Thoracic aorta endothelial cell (primary cell): ENCODE results near the gene VIP. TPM values are rescaled to one million over a fixed set of nuclear protein-coding genes. Genes with fewer than 3 reads are reported as not detected.

ENCODE experiments used
- total RNA-seq: library from RNA; depleted of rRNA; stranded (reverse); fragments of >200 nt; gene quantifications from 2 replicates; pipeline ENCODE4 v1.2.3, GENCODE V29; 2012

The VIP gene
- total RNA-seq, result 0.53 and 1.4 TPM in 2 replicates

DNA sequence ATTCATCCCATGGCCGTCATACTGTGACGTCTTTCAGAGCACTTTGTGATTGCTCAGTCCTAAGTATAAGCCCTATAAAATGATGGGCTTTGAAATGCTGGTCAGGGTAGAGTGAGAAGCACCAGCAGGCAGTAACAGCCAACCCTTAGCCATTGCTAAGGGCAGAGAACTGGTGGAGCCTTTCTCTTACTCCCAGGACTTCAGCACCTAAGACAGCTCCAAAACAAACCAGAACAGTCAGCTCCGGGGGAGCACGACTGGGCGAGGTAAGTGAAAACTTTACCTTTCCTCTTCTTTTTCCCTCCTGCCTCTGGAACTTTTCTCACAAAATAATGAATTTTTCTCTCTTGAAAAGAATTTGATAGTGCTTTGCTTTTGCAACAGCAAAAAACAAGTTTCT lies at the start of gene VIP:
VIP (plus strand) TSS at position 104 of the 400 bp plus-strand sequence. CDS start 1,381 bp downstream, outside the sequence.

Other genes with a start within 250 kb of the VIP start
- gene SYNE1, start 113.4 kb upstream of the VIP start, total RNA-seq, result 73.0 and 83.4 TPM in 2 replicates
- 166 and 184 TPM in 2 replicates for gene MYCT1, start 52.9 kb upstream of the VIP start, total RNA-seq
- 33.6 and 40.2 TPM in 2 replicates for gene FBXO5, start 232.2 kb downstream of the VIP start, total RNA-seq